Loucy (cell line): ENCODE results near the gene ANKRD6.

ENCODE experiments used
- H2AFZ ChIP-seq: fragments of 200-600 bp; sonication (generic); 2 replicates; pipeline ENCODE4 v1.6.0; 2016; ENCODE audit warnings: antibody characterized with exemption, mild to moderate bottlenecking, low read length, moderate library complexity
- H3F3A ChIP-seq: fragments of 200-600 bp; 2 replicates; pipeline ENCODE4 v1.6.0; 2016; ENCODE audit warnings: antibody characterized with exemption, low read depth, mild to moderate bottlenecking
- H3K27me3 ChIP-seq: fragments of 200-600 bp; sonication (generic); 2 replicates; pipeline ENCODE4 v1.6.1; 2014; ENCODE audit warnings: low read length, mild to moderate bottlenecking; ENCODE audit not compliant: insufficient read depth, poor library complexity, severe bottlenecking
- H3K36me3 ChIP-seq: fragments of 200-600 bp; sonication (generic); 2 replicates; pipeline ENCODE4 v1.6.1; 2016; ENCODE audit warnings: low read length; ENCODE audit not compliant: insufficient read depth
- H3K4me1 ChIP-seq: fragments of 200-600 bp; sonication (generic); 2 replicates; pipeline ENCODE4 v1.5.1; 2014; ENCODE audit warnings: low read length, mild to moderate bottlenecking; ENCODE audit not compliant: insufficient read depth, poor library complexity, severe bottlenecking
- H3K4me2 ChIP-seq: fragments of 200-600 bp; sonication (generic); 2 replicates; pipeline ENCODE4 v1.6.0; 2014; ENCODE audit warnings: antibody characterized with exemption, low read length, low read depth, mild to moderate bottlenecking; ENCODE audit not compliant: poor library complexity, severe bottlenecking
- H3K4me3 ChIP-seq: fragments of 200-600 bp; sonication (generic); 2 replicates; pipeline ENCODE4 v1.5.1; 2014; ENCODE audit warnings: low read length, mild to moderate bottlenecking, mixed read lengths; ENCODE audit not compliant: poor library complexity, severe bottlenecking
- H3K79me2 ChIP-seq: fragments of 200-600 bp; sonication (generic); 2 replicates; pipeline ENCODE4 v1.6.1; 2014; ENCODE audit warnings: low read length; ENCODE audit not compliant: insufficient read depth
- H3K9ac ChIP-seq: fragments of 200-600 bp; sonication (generic); 2 replicates; pipeline ENCODE4 v1.6.0; 2014; ENCODE audit warnings: mild to moderate bottlenecking, low read depth, low read length, moderate library complexity; ENCODE audit not compliant: poor library complexity, severe bottlenecking
- H3K9me2 ChIP-seq: fragments of 200-600 bp; sonication (generic); replicated peaks from 2 replicates; pipeline ENCODE4 v1.6.1; 2016; ENCODE audit warnings: low read depth, low read length, mixed read lengths
- H3K9me3 ChIP-seq: fragments of 200-600 bp; sonication (generic); 2 replicates; pipeline ENCODE4 v1.6.1; 2014; ENCODE audit warnings: mild to moderate bottlenecking, antibody characterized with exemption, low read length, low read depth; ENCODE audit not compliant: insufficient read depth
- H4K20me1 ChIP-seq: fragments of 200-600 bp; sonication (generic); 2 replicates; pipeline ENCODE4 v1.6.0; 2014; ENCODE audit warnings: antibody characterized with exemption, low read length, mild to moderate bottlenecking; ENCODE audit not compliant: insufficient read depth, poor library complexity, severe bottlenecking
- CTCF ChIP-seq: fragments of 200-600 bp; sonication (generic); conservative IDR thresholded peaks from 2 replicates; pipeline ENCODE4 v1.5.1; 2014; ENCODE audit warnings: mild to moderate bottlenecking, antibody characterized with exemption, low read length
- EZH2phosphoT487 ChIP-seq: fragments of 200-600 bp; IDR thresholded peaks from 2 replicates; pipeline ENCODE4 v1.6.1; 2018; ENCODE audit warnings: antibody characterized with exemption, mild to moderate bottlenecking, moderate library complexity, borderline replicate concordance

The ANKRD6 gene

GRCh38 chr6:89596056-89596455 is 163.1 kb downstream of the ANKRD6 start:
- Histone ChIP-seq H3K27me3 (no peaks in the 10 kb centered on the region), H3K9me2 (no peaks in the 10 kb centered on the region), H2AFZ (peak overlapping the region; percentile 56), H3K79me2 (no peaks in the 10 kb centered on the region), H3K9me3 (no peaks in the 10 kb centered on the region), H3K4me3 (no peak overlapping the region), H3K4me2 (peak overlapping the region; percentile 10), H4K20me1 (no peaks in the 10 kb centered on the region), H3F3A (peaks cover 10% of the 10 kb centered on the region; the same call in 1 of the 2 replicates), H3K4me1 (peaks cover 18% of the 10 kb centered on the region), H3K9ac (no peak overlapping the region), H3K36me3 (no peaks in the 10 kb centered on the region)
- TF ChIP-seq EZH2phosphoT487, result no peak
- TF ChIP-seq CTCF, result no peak

GRCh38 chr6:89596484-89596883 is 163.5 kb downstream of the ANKRD6 start:
- Histone ChIP-seq H4K20me1 (no peaks in the 10 kb centered on the region), H3K4me2 (peak overlapping the region; percentile 10), H3K27me3 (no peaks in the 10 kb centered on the region), H3K9ac (no peak overlapping the region), H3K79me2 (no peaks in the 10 kb centered on the region), H3K4me1 (peaks cover 18% of the 10 kb centered on the region), H2AFZ (peak overlapping the region; percentile 56; the same call in 1 of the 2 replicates), H3K4me3 (no peak overlapping the region), H3K36me3 (no peaks in the 10 kb centered on the region), H3K9me3 (no peaks in the 10 kb centered on the region), H3K9me2 (no peaks in the 10 kb centered on the region), H3F3A (peaks cover 10% of the 10 kb centered on the region; the same call in 1 of the 2 replicates)
- TF ChIP-seq CTCF (no peak), EZH2phosphoT487 (no peak)

GRCh38 chr6:89597372-89597771 is 164.4 kb downstream of the ANKRD6 start:
- Histone ChIP-seq H3K9me3 (no peaks in the 10 kb centered on the region), H3K4me2 (no peak overlapping the region), H3K4me1 (peaks cover 18% of the 10 kb centered on the region), H3K9ac (no peak overlapping the region), H3K27me3 (no peaks in the 10 kb centered on the region), H3K9me2 (no peaks in the 10 kb centered on the region), H3K79me2 (no peaks in the 10 kb centered on the region), H2AFZ (no peak overlapping the region), H3K36me3 (no peaks in the 10 kb centered on the region), H3K4me3 (no peak overlapping the region), H3F3A (peaks cover 10% of the 10 kb centered on the region; the same call in 1 of the 2 replicates), H4K20me1 (no peaks in the 10 kb centered on the region)
- TF ChIP-seq CTCF (no peak), EZH2phosphoT487 (no peak)
